GM18499 (cell line): ENCODE data around the gene ZC3H12C.
A peak's percentile ranks its signal among the peaks of the same experiment; 100 is the strongest.

Experiments
- ATAC-seq: cut with Tn5 transposase; IDR thresholded peaks from one replicate; pipeline ENCODE4 v1.9.1; 2021; ENCODE audit warnings: moderate number of reproducible peaks; ENCODE audit not compliant: insufficient read depth, unreplicated experiment

The ZC3H12C gene

DNA sequence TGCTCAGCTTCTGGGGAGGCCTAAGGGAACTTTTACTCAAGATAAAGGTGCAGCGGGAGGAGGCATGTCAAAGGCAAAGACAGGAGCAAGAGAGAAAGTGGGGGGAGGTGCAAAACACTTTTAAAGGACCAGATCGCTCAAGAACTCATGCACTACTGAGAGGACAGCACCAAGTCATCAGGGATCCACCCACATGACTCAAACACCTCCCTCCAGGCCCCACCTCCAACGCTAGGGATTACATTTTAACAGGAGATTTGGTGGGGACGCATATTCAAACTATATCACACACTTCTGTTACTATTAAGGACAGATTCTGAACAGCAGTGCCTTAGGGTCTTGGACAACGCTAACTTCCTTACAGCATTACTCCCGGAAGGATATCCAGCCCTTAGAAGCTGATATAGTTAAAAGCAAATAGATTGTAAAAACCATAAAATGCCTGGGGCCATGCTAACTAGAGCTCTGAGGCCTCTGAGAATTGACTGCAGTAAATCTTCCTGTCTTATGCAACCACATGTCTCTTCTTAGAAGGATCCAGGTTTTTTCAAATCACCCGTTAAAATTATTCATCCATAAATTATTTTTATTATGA, 16.7 kb upstream of the ZC3H12C start:
- ATAC-seq, result no peak

DNA sequence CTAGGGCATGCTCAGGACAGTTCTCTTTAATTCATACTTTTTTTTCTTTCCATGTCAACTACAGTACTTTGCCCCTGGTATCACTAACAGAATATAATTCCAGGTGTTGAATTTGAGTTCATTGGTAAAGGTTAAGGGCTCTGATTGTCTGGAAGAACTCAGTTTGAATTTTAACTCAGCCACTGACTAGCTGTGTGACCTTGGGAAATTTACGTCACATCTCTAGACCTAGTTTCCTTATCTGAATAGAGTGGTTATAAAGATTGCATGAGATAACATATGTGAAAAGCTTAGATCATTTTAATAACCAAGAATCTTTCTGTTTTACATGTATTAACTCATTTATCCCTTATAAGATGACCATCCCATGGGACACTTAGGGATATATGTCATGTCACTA, 15.8 kb upstream of the ZC3H12C start:
- peak; percentile 8 for ATAC-seq

DNA sequence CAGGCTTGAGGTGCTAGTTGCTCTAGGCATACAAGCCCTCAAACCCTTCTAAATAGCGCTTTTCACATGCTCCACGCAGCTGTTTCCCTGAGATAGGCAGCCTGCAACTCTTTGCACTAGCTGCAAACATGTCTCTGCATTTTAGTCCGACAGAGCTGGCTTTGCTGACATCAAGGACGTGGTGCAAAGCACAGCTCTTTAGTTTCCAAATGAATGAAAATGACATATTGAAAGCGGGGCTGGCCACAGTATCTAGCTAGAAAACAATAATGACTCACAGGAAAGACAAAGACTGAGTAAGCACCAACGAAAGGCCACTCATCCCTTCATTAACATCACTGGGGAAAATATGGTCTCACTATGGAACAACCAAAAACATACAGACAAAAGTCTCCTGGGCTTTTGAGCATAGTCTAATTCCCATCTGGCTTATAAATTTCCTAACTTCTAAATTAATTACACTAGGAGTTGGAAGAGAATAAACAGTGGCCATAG, 15.3 kb upstream of the ZC3H12C start:
- peak; percentile 90 for ATAC-seq

DNA sequence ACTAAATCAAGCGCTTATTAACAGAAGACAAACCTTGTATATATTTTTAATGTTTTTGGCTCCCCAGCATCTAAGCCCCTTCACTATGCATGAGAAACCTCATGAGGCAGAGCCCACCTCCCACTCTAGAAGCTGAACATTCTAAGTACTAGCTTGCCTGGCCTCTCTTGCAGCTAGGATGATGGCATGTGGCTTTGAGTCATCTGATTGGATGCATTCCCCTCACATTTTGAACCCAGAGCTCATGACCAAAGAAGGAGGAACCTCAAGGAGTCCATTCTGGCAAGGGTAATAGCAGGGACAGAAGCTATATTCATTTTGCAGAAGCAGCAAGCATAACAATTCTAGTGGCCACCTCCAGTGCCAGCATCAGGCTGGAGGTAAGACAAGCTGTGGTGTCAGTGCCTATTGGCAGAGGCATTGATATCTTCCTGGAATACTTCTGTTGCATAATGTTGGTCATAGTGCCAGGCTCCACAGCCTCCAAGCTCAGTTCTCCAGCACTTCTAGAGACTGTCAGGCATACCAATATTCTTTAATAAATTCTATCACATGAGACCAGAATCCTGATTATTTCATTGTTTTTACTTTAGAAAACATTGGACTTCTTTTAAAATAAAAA, 14.2 kb upstream of the ZC3H12C start:
- ATAC-seq, result no peak

DNA sequence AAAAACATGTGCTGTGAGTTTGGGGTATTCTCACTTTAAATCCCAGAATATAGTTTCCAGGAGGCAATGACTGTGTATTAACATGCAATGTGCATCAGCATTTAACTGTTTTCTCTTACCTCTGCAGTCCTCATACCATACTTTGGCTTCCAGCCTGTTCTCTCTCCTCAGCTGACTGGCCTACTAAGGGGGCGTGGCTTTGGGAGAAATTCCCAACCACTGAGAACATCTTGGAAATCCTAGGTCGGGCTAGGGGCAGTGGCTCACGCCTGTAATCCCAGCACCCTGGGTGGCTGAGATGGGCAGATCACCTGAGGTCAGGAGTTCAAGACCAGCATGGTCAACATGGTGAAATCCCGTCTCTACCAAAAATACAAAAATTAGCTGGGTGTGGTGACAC, 13.5 kb upstream of the ZC3H12C start:
- ATAC-seq, result no peak

DNA sequence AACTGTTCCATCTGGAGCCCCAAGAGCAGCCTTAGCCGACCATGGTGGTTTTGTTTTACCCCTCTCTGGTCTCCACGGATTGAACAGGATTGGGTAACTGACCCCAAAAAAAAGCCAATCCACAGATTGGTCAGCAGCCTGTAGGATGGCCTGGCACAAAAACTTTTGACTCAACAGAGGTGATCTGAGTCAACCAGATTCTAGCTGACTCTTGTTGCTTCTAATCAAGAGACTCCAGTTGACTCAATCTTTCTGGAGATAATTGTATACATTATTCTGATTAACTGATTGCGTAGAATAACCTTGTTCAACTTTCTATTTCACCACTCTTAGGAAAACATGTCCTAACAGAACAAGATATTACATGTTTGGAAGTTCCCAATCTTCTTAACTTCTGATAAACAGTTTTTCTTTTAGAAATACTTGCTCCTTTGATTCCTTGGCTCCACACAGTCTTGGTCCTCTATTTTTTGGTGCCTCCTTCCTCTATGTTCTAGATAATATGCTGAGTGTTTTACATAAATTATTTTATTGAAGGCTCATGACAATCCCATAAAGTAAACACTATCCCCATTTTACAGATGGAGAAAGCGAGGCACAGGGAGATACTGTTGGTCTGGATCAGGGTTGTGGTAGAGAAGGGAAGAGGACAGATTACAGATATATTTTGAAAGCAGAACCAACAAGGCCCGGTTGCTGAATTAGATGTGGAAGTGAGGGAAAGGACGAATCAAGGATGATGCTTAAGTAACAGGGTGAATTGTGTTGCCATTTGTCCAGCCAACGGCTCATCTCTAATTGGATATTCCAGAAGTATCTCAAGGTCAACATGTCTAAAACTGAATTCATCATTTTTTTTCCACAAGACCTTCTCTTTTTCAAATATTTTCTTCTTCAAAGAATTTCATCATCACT, 11.5 kb upstream of the ZC3H12C start:
- ATAC-seq, result no peak

DNA sequence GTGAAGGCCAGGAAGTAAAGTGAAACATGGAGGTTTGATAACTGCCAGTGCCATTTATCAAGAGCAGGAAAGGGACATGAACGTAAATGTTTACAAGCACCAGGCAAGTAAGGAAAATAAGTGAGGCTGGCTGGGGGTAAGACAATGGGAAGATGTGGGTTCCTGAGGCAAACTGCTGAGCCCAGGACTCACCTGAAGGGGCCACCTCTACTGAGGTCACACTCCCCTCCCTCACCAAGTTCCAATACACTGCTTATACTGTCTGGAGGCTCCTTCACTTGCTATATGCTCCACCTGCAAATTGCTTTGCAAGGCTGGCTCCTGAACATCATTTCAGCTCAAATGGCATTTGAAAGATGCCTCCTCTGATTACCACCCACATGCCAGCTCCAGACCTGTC, 10.3 kb upstream of the ZC3H12C start:
- ATAC-seq, result no peak

DNA sequence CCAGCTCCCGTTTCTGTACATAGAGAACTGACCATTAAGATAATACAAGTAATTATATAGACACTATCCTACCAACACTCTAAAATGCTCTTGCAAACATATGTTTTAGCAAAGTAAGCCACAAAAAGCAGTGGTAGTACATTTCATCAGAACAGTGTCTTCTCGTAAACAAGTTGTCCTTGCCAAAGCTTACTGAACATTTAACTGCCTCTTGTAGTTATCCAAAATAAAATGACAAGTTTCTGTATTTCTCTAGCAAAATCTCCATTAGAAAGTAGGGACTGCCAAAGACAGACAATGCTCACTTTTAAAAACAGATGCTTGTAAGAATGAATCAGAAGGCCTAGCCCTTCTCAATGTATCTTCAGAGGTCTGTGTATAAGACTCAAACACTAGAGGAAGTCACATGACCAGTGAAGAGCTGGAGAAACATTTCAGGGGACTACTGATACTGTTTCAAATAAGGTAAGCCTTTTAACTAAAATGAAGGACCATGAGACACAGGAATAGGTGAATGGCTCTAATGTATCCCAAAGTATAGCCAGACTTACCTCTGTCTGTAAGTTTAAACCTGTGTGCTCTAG, 7.8 kb upstream of the ZC3H12C start:
- no peak for ATAC-seq

DNA sequence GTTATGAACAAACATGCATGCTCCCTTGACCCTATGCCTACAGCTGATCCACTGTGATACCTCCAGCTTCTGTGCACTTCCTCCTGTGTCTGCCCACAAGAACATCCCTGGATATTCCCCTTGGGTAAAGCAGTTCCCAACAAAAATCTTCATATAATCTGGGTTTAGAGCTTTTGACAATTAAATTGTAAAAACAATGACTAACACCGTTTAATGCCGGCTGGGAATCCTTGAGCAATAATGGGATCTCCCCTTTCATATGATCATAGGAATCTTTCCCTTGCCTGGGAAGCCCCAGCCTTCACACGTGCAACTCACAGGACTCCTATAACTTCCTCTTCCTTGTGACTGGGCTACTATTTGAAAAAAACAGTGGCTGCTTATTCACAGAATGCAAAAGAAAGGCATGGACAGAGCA, 6.3 kb upstream of the ZC3H12C start:
- ATAC-seq, result no peak

DNA sequence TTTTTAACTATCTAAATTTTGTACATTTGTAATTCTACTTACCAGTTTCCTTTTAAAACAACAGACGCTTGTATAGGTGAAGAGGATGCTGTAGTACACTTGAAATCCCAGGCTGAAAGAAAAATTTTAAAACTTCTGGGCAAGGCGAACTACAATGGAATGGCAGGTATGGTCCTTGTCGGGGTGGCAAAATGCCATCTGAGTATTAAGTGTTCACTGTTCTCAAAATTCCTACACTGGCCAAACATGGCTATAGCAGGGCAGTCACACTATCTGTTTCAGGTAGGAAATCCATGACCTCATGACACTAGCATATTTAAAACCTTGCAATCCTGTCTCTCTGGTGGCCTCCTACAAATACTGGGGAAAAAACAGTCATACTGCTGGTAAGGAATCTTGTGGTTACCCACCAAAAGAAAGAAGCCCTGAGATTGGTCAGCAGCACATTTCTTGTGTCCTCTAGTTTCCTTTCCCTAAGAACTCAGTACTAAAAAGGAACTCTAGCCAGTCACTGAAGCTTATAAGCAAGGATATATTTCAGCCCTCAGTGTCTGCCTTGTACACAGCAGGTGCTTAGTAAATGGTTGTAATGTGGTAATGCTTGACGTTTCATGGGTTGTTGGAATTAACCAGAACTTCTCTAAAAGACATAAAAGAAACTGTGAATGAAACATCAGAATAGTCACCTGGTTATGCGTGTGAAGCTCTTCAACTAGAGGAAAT, 5.2 kb upstream of the ZC3H12C start:
- ATAC-seq, result no peak

DNA sequence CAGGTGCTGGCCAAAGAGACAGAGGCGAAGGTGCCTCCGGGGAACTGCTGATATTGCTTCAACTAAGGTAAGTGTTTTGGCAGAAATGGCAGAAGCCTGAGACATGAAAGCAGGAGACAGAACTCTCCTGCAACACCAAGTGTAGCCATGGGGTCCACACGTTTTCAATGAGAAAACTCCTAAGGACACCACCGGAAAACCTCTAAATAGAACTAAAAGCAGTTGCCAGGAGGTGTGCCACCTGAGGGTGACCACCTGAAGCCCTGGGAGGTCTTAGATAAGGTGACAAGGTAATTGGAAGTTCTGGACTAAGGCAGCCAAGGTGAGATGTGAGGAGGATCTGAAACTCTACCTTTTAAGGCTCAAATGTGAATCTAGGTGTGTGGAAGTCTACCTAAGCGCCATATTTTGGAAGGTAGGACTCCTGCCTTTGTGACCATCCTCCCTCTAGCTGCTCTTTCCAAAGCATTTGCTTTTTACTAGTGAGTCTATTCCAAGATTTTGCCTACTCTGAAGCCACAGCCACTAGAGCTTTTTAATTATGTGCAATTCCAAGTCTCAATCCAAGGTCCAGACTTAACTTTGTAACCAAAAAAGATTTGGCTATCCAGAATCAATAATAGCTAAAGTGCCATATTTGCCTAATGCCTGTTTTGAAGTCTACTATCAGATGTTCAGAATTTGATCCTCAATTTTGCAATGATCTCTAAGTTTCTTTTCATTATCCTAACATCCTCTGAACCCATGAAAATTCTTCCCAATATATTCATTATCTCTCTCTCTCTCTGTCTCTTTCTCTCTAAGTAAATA, 4.5 kb upstream of the ZC3H12C start:
- ATAC-seq, result no peak

DNA sequence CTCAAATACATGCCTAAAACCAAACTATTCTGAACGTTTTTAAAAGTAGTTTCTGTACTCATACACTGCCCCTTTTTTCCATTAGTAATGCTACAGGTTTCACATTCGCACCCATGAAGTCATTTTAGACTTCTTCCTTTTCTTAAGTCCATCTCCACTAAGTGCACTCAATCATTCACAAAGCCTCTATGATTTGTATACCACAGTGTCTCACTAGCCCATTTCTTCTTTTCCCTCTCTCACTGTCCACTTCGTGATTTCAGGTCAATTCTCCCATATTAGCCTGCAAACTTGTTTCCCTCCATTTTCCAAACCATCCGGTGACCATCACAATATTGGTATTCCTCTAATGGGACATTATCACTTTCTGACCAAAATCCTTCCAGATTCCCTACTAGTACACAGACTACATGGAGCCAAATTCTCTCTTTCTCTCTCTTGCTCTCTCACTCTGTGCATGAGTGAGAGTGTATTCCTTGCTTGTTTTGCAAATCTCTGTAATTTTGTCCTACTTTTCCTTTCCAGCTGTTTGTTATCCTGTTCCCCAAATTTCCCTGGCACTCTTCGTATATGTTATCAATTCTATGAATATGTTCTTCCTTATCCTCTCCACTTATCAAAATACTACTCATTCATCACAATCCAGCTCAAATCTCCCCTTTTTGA, 3.4 kb upstream of the ZC3H12C start:
- ATAC-seq, result peak; percentile 42

DNA sequence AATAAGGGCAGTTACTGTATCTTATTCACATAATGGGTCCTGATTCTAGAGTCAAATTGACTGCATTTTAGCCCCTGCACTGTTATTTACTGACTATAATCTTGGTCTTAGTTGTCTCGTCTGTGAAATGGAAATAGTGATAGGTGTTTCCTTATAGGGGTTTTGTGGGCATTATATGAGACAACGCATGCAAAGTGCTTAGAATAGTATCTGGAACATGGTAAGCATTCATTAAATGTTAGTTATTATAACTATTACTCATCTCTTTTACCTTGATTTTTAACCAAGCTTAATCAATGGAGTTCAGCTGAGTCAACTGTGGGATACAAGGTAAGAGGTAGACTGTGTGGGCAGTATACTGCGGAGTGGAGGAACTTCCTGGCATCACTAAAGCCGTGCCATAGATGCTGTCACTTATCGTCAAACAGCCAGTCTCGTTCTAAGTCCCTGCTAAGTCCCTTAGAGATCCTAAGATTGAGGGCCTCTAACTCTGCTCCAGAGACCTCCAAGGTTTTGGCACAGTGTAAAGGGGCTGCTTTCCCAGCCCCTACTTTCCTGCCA, 2.6 kb upstream of the ZC3H12C start:
- no peak for ATAC-seq

DNA sequence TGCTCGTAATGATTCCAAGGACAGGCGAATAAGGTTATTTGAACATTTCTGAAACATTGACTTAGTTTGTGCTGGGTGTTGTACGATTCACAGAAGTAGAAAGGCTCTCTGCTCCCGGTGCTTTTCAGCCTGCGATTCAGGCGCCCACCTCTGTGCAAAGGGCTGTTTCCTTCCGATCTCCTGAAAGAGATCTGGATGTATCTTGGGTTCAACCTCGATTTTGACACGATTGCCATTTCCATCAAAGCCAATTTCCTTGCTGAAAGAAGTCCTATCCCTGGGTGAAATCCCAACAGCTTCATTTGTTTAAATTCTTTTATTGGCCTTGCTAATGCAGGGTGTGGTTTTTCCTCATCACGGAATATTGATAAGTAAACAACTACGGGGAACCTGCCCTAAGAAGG, 1.1 kb upstream of the ZC3H12C start:
- ATAC-seq, result no peak

DNA sequence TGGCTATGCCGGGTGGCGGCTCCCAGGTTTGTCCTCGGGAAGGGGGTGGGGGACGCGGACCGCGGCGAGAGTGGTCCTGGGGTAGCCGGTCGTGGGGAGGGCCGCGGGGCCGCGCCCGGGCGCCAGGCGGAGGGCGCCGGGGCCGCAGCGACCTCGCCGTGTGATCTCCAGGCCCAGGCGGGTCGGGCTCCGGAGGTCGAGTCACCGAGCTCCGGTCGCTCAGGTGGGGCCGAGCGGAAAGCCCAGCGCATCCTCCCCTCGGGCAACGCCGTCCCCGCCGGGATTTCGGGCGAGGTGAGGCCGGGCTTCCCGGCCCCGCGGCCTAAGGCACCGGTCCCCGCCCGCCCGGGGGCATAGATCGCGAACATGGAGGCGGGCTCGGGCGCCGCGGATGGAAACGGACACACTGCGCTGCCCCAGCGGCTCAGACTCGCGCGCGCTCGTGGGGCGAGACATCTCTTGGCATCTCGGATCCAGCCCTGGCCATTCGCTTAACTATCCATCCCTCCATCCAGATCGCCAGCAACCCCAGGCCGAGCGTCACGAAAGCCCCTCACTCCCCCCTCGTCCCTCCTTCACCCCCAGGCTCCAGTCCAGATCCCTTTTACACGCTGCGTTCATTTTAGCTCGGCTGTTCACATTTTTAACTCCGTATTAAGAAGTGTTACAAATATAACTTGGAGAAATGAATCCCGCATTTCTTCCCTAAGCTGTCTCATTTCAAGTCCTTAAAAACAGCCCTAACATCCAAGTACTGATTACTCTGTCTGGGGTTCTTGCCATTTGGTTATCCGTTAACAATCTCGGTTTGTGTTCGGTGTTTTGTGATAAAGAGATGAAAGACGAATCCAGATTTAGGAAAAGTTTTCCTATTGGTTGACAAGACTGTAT, 460 bp downstream of the ZC3H12C start:
- no peak for ATAC-seq

DNA sequence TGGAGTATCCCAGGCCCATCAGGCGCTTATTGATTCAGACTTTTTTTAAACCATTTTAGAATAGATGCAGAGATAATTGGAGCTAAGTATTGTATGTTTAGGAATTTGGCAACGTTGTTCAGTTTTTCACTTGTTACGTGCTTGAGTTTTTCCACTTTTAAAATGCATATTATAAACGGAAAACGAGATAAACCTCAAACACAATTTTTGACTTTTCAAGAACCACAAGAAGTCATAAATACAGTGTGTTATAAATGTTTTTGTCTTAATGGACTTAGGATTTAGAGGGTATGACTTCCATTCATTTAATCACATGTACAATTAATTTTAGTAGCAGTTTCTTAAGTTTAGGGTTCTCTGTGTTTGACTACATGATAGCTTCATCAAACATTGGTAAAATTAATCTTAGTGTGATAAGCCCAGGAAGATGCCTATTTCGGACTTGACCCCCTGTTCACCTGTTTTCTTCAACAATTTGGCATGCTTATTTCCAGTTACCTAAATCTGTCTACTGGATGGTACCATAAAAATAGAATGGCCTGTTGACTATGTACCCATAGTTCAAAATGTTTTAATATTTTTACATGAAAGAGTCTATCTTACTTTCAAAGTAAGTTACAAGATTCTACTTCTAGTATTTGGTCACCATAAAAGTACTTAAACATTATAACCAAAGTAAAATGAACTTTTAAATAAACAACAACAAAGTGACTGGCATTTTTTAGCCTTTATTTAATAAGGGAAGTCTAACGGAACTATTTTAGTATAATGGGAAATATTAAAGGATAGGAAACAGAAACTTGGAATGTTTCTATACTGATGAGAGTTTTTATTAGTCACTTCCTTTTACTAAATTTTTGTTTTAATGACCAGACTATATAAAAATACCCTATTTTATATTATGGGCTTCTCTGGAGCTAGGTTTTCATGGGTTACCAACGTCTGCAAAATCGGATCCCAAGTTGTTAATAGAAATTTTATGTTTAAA, 1.4 kb downstream of the ZC3H12C start:
- ATAC-seq, result no peak
